Mesenteric fat pad (tissue), 1 donor: ENCODE data around the gene KCNH2. TPM values are rescaled to one million over a fixed set of nuclear protein-coding genes. Genes with fewer than 3 reads are reported as not detected.
"Not testable (repeated sequence)": the region's sequence is repeated elsewhere in the genome, so short reads cannot be mapped to it uniquely, and the experiment has no call there.

Experiments used
- DNase-seq: peaks from one replicate; pipeline ENCODE4 v3.0.0-alpha.2; 2020; ENCODE audit warnings: low spot score
- total RNA-seq: library from RNA; stranded (reverse); fragmentation: NEBNext Ultra II Directional; extraction: Animal tissue kit (Norgen Biotek cat#: 25700); gene quantifications from one replicate; pipeline ENCODE4 v1.2.1, GENCODE V29; 2021
- donor health status: DM: yes; HTN: yes; CAD: no.

KCNH2 gene
- total RNA-seq, 1 donor from 2014 or later = 0.32 TPM

DNA sequence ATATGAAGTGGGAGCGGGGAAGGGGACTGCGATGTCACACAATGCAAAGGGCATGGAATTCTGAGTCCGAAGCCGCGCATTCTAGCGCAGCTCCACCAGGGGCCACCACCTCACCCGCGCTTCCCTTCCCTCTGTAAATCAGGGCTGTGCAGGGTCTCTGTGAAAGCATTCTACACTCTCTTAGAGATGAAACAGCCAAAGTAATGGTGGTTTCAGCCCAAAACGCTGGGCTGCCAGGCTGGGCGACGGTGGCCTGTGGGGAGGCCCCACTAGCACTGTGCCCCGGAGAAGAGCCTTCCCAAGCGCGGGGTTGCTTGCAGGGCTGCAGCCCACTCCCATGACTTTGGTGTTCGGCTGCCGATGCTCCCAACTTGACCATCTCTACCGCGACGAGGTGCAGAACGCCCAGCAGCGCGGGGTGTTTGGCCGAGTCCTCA is 34.8 kb upstream of the KCNH2 start:
- DNase-seq = no peak

GRCh38 chr7:151012031-151012692 is 34.0 kb upstream of the KCNH2 start:
- no peak for DNase-seq

DNA sequence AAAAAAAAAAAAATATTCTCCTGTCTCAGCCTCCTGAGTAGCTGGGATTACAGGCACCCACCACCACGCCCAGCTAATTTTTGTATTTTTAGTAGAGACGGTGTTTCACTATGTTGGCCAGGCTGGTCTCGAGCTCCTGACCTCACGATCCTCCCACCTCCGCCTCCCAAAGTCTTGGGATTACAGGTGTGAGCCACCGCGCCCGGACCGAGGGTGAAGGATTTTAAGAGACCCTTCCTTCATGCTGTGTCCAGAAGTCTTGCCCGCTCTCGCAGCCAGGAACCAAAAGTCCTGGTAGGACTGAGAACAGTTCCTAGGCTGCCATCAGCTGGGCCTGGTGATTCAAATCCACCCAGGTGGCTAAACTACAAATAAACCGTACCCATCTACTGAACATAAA is 33.5 kb upstream of the KCNH2 start:
- not testable (repeated sequence) for DNase-seq

- DNase-seq = no peak
Observed at GRCh38 chr7:151011097-151011409, 32.9 kb upstream of the KCNH2 start.

- no peak for DNase-seq
Observed at GRCh38 chr7:151010307-151011096, 32.4 kb upstream of the KCNH2 start.

DNA sequence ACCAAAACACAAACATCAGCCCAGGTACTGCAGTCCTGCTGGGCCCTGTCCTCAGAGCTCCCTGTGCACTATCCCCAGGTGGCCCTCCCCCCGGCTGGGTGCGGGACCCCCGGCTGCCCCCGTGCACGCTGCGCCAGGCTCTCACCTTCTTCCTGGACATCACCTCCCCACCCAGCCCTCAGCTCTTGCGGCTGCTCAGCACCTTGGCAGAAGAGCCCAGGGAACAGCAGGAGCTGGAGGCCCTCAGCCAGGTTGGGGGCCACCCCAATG is 31.9 kb upstream of the KCNH2 start:
- no peak for DNase-seq

DNA sequence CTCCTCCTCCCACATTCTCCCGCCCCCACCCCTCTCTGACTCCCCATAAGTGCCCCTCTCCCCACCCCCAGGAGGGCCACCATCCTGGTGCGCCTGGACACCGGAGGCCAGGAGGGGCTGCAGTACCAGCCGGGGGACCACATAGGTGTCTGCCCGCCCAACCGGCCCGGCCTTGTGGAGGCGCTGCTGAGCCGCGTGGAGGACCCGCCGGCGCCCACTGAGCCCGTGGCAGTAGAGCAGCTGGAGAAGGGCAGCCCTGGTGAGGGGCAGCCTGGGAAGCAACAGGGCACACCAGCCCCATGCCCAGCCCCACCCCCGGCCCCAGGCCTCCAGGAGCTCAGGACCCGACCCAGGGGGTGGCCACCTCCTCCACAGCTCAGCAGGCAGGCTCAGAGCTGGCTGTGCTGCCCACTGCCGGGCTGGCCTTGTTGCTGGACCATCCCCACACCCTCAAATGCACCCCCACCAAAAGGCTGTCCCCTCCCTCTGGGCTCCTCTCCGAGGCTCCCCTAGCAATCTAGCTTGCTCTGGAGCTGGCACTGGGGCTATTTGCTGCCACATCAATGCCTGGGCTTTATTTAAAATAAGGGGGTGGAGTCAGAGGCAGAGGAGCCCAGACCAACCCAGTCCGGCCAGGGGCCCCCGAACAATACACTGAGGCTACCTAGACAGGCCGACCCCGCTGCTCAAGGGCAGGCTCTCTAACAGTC is 31.4 kb upstream of the KCNH2 start:
- DNase-seq = no peak

DNA sequence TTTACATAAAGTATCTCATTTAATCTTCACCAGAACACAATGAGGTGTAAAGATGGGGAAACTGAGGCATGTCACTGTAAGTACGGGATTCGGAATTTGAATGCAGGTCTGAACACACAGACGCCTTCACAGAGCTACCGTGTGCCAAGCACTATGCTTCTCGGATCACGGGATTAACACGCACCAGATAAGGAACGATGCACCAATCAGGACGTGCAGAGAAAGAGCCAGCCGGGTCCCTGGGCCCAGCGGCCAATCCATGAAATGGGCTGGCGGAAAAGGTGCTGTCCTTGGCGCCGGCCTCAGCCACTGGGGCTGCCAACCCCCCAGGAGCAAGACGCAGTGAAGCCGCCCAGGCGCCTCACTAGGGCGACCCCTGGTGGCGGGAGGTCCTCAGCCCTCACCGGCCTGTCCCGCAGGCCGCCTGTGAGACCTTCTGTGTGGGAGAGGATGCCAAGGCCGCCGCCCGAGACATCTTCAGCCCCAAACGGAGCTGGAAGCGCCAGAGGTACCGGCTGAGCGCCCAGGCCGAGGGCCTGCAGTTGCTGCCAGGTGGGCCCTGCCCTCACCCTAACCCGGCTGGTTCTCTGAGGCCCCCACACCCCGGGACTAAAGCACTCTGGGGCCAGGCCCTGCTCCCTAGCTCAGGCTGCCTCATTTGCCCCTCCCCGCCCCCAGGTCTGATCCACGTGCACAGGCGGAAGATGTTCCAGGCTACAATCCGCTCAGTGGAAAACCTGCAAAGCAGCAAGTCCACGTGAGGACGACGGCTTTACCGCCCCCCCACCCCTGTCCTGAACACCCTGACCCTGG is 30.6 kb upstream of the KCNH2 start:
- DNase-seq = no peak

DNA sequence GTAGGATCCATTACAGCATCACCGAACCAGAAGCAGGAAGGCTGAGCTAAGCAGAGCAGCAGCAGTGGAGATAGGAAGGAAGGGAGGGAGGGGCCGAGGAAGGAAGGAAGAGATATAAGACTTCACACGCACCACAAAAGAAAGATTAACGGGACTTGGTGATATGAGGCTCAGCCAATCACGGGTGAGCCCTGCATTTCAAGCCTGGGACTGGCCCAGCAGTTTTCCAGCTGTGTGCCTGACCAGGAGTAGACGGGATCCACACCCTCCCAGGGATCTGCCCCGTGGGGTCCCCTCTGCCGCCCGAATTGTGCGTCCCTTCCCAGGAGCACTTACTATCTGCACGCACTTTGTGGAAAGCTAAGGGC is 30.0 kb upstream of the KCNH2 start:
- no peak for DNase-seq

GRCh38 chr7:151007469-151007898 is 29.4 kb upstream of the KCNH2 start:
- DNase-seq = no peak

DNA sequence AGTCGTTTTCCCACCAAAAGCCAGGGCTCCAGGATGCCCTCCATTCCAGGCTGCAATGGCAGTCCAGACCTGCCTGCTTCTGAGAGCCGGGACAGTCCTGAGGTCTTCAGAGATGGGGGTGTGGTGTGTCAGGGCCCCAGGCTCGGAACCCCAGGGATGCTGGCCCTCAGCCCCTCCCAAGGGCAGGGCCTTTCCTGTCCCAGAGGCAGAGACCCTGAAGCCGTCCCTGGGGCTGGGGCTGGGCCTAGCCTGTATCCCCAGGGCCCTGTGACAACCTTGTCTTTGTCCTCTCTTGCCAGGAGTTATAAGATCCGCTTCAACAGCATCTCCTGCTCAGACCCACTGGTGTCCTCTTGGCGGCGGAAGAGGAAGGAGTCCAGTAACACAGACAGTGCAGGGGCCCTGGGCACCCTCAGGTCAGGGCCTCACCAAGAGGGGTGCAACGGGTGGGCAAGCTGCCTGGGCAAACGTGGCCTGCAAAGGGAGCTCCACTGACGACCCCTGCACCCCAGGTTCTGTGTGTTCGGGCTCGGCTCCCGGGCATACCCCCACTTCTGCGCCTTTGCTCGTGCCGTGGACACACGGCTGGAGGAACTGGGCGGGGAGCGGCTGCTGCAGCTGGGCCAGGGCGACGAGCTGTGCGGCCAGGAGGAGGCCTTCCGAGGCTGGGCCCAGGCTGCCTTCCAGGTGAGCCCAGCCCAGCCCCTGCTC is 28.6 kb upstream of the KCNH2 start:
- DNase-seq = no peak

- DNase-seq = no peak
Observed at GRCh38 chr7:151005566-151005965, 27.4 kb upstream of the KCNH2 start.

GRCh38 chr7:151003572-151003971 is 25.5 kb upstream of the KCNH2 start:
- DNase-seq = no peak

DNA sequence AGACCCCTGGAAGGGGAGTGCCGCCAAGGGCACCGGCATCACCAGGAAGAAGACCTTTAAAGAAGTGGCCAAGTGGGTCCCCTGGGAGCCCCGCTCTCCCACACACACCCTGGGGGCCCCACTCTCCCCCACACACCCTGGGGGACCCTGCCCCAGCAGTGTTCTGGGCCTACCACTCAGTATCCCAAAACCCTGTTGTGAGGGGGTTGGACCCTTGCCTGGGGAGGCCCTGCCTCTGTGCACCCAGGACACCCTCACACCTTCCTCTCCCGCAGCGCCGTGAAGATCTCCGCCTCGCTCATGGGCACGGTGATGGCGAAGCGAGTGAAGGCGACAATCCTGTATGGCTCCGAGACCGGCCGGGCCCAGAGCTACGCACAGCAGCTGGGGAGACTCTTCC is 23.4 kb upstream of the KCNH2 start:
- no peak for DNase-seq

DNA sequence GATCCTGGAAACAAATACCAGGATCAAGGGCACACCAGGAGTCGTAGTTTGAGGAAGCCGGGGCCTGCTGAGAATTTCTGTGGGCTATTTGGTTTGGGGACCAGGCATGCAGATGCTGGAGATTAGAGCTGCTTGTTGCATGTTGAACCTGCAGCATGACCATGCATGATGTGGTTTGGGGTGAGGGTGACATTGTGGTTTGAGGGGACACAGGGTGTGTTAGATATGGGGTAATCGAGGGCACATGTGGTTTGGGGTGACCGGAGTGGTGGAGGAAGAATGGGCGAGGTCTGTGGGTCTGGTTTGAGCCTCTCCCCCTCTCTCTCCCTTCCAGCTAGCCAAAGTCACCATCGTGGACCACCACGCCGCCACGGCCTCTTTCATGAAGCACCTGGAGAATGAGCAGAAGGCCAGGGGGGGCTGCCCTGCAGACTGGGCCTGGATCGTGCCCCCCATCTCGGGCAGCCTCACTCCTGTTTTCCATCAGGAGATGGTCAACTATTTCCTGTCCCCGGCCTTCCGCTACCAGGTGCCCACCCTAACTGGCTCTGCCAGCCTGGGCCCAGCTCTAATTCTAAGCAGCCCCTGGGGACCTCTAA is 22.9 kb upstream of the KCNH2 start:
- DNase-seq = no peak

GRCh38 chr7:150999497-151000230 is 21.5 kb upstream of the KCNH2 start:
- no peak for DNase-seq

GRCh38 chr7:150999001-150999400 is 20.9 kb upstream of the KCNH2 start:
- DNase-seq = no peak

DNA sequence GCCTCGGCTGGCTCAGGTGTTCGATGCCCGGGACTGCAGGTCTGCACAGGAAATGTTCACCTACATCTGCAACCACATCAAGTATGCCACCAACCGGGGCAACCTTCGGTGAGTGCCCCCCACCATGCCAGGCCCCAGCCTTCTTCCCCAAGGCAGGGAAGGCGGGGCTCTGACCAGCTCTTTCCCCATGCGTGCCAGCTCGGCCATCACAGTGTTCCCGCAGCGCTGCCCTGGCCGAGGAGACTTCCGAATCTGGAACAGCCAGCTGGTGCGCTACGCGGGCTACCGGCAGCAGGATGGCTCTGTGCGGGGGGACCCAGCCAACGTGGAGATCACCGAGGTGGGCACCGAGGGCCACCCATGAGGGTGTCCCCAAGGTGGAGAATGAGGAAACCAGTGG is 20.2 kb upstream of the KCNH2 start:
- DNase-seq = no peak

DNA sequence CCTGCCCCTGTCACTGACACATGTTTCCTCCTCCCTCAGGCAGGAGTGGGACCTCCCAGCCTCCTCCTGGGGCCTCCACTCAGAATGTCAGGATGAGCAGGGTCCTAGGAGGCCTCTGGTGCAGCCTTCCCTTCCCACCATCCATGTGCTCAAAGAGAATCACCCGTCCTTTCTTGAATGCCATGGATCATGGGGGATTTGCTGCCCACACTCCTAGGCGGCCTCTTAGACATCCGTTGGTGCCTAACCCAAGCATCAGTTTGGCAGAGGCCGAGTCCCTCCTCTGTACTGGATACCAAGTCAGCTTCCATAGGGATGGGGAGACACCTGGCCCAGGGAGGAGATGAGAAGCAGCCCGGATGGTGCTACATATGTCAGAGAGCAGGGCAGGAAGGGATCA is 19.7 kb upstream of the KCNH2 start:
- DNase-seq = no peak

DNA sequence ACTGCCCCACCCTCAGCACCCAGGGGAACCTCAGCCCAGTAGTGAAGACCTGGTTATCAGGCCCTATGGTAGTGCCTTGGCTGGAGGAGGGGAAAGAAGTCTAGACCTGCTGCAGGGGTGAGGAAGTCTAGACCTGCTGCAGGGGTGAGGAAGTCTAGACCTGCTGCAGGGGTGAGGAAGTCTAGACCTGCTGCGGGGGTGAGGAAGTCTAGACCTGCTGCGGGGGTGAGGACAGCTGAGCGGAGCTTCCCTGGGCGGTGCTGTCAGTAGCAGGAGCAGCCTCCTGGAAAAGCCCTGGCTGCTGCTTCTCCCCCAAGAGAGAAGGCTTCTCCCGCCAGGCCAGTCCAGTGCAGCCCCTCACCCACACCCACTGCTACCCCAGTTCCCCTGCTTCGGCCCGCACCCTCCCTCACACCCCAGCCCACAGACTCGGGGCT is 19.0 kb upstream of the KCNH2 start:
- DNase-seq = no peak
